GM19238 (cell line): ENCODE measurements around the gene CD84.
"Not testable (repeated sequence)": the region's sequence is repeated elsewhere in the genome, so short reads cannot be mapped to it uniquely, and the experiment has no call there.

Source experiments
- DNase-seq: peaks from one replicate; pipeline ENCODE4 v3.0.0; 2011; ENCODE audit warnings: low spot score; ENCODE audit not compliant: insufficient read length

The CD84 gene

GRCh38 chr1:160610569-160611242 is 31.4 kb upstream of the CD84 start:
- DNase-seq = no peak

GRCh38 chr1:160608941-160609340 is 29.6 kb upstream of the CD84 start:
- DNase-seq = no peak

GRCh38 chr1:160608514-160608913 is 29.2 kb upstream of the CD84 start:
- DNase-seq = no peak

GRCh38 chr1:160608057-160608456 is 28.8 kb upstream of the CD84 start:
- no peak for DNase-seq

GRCh38 chr1:160607672-160608032 is 28.4 kb upstream of the CD84 start:
- DNase-seq = no peak

- no peak for DNase-seq
Observed at GRCh38 chr1:160607011-160607671, 27.8 kb upstream of the CD84 start.

- DNase-seq = no peak
Observed at GRCh38 chr1:160606611-160607010, 27.3 kb upstream of the CD84 start.

- DNase-seq = no peak
Observed at GRCh38 chr1:160605792-160606479, 26.6 kb upstream of the CD84 start.

GRCh38 chr1:160605205-160605604 is 25.9 kb upstream of the CD84 start:
- no peak for DNase-seq

GRCh38 chr1:160597705-160598104 is 18.4 kb upstream of the CD84 start:
- no peak for DNase-seq

- DNase-seq = no peak
Observed at GRCh38 chr1:160597051-160597450, 17.8 kb upstream of the CD84 start.

GRCh38 chr1:160590488-160590887 is 11.2 kb upstream of the CD84 start:
- DNase-seq = no peak

GRCh38 chr1:160588468-160588867 is 9.2 kb upstream of the CD84 start:
- DNase-seq = no peak

GRCh38 chr1:160584784-160585183 is 5.5 kb upstream of the CD84 start:
- DNase-seq = no peak

- DNase-seq = not testable (repeated sequence)
Observed at GRCh38 chr1:160582976-160583375, 3.7 kb upstream of the CD84 start.

GRCh38 chr1:160581961-160582360 is 2.7 kb upstream of the CD84 start:
- no peak for DNase-seq

GRCh38 chr1:160580221-160580812 is 1.0 kb upstream of the CD84 start:
- DNase-seq = no peak

- DNase-seq = no peak
Observed at GRCh38 chr1:160578525-160579191, 638 bp downstream of the CD84 start.

- no peak for DNase-seq
Observed at GRCh38 chr1:160578175-160578524, 1.1 kb downstream of the CD84 start.

GRCh38 chr1:160577671-160578070 is 1.6 kb downstream of the CD84 start:
- DNase-seq = no peak

- DNase-seq = no peak
Observed at GRCh38 chr1:160576884-160577283, 2.4 kb downstream of the CD84 start.

GRCh38 chr1:160576390-160576789 is 2.9 kb downstream of the CD84 start:
- no peak for DNase-seq
